ENCODE data around the gene TRMO.

TRMO gene

DNA sequence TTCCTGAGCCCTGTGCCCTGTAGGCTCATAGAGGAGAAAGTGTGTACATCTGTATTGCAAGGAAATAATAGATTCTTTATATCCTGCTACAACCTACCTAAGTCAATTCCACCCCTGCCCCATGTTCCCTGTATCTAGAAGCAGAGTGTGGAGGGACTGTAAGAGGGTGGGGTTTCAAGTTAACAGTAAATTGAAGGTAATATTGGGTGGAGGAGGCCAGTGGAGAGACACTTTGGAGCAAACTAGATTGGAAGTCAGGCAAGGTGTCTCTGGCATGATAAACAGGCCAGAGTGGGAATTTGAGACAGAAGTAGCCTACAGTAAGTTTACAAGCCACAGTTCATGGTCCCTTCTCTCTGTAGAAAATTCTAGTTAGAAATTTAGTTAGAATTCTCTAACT lies 17.9 kb upstream of the TRMO start:
- in situ Hi-C loops (cut with HindIII; ENCODE audit: low sequenced_read_pairs), result no loop called here
- H3K4me3 ChIP-seq (ENCODE audit: low read depth, low read length), result no peak overlapping the region
- TF ChIP-seq CTCF (IDR thresholded peaks at IDR 0.05; ENCODE audit: low read depth, low read length, missing control alignments), result no peak
- DNase-seq (ENCODE audit: low read depth), result no peak

DNA sequence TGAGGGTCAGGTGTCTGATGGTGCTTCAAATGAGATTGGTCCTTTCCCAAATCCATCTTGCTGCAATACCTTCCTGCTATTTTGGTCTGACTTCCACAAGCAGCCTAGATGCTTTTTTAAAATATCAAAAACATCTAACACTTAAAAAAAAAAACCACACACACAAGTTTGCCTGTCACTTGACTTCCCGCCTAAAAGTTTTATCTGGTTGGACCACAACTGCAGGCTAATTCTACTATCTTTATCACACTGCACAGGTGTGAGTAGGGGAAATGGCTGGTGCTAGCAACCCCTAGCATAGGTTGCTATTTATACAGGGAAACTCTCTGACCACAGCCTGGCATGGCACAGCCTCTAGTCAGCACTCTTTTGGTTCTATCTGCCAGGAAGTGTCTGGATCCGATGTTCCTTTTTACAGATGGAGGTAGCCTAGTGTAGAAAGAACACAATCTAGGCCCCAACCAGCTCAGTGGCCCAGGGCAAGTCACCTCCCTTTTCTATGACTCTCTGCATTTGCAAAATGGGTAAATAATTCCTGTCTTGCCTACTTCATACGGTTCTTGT lies 15.9 kb upstream of the TRMO start, which contains the start of gene HEMGN:
HEMGN (minus strand) TSS at position 92 of the 564 bp plus-strand sequence; CDS start at position 56, 36 bp downstream.
- TF ChIP-seq CTCF (IDR thresholded peaks at IDR 0.05; ENCODE audit: low read depth, low read length, missing control alignments), result no peak
- no peak within 1 kb of the TSS for H3K4me3 ChIP-seq (ENCODE audit: low read depth, low read length)
- in situ Hi-C loops (cut with HindIII; ENCODE audit: low sequenced_read_pairs), result no loop called here
- no peak for DNase-seq (ENCODE audit: low read depth)

DNA sequence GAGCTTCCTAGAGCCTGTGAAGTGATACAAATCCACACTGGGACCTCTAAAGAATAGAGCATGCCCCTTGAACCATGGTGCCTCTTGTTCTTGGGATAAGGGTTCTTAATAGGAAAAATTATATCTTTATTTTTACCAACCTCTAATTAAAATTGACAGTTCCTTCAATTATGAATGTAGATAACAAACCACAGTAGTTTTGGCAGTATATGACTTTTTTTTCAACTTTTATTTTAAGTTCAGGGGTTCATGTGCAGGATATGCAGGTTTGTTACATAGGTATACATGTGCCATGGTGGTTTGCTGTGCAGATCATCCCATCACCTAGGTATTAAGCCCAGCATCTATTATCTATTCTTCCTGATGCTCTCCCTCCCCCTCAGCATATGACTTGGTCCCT lies 14.7 kb upstream of the TRMO start:
- TF ChIP-seq CTCF (IDR thresholded peaks at IDR 0.05; ENCODE audit: low read depth, low read length, missing control alignments), result no peak
- no peak for DNase-seq (ENCODE audit: low read depth)
- in situ Hi-C loops (cut with HindIII; ENCODE audit: low sequenced_read_pairs), result no loop called here
- H3K4me3 ChIP-seq (ENCODE audit: low read depth, low read length), result no peak overlapping the region

GRCh38 chr9:97935276-97935675 lies 13.0 kb upstream of the TRMO start:
- in situ Hi-C loops (cut with HindIII; ENCODE audit: low sequenced_read_pairs), result no loop called here
- H3K4me3 ChIP-seq (ENCODE audit: low read depth, low read length), result no peak overlapping the region
- no peak for TF ChIP-seq CTCF (IDR thresholded peaks at IDR 0.05; ENCODE audit: low read depth, low read length, missing control alignments)
- no peak for DNase-seq (ENCODE audit: low read depth)

GRCh38 chr9:97934321-97935115 lies 12.2 kb upstream of the TRMO start:
- DNase-seq (ENCODE audit: low read depth), result no peak
- in situ Hi-C loops (cut with HindIII; ENCODE audit: low sequenced_read_pairs), result no loop called here
- no peak for TF ChIP-seq CTCF (IDR thresholded peaks at IDR 0.05; ENCODE audit: low read depth, low read length, missing control alignments)
- no peak overlapping the region for H3K4me3 ChIP-seq (ENCODE audit: low read depth, low read length)

GRCh38 chr9:97933297-97933998 lies 11.1 kb upstream of the TRMO start:
- in situ Hi-C loops (cut with HindIII; ENCODE audit: low sequenced_read_pairs), result no loop called here
- no peak for TF ChIP-seq CTCF (IDR thresholded peaks at IDR 0.05; ENCODE audit: low read depth, low read length, missing control alignments)
- DNase-seq (ENCODE audit: low read depth), result no peak
- no peak overlapping the region for H3K4me3 ChIP-seq (ENCODE audit: low read depth, low read length)

Data from astrocyte of the cerebellum (primary cell).